Lower lobe of right lung (tissue), 2 donors: Measurements from ENCODE around the gene TAF1C. TPM values are rescaled to one million over a fixed set of nuclear protein-coding genes. Genes with fewer than 3 reads are reported as not detected.

Experiments
- ATAC-seq, 2 donors: fragments of 200-7000 bp; cut with Tn5 transposase; one replicate each; pipeline ENCODE4 v1.9.1; 2020 to 2022; ENCODE audit warnings: mild to moderate bottlenecking in 2 of 2, moderate library complexity in 2 of 2
- DNase-seq: peaks from one replicate; pipeline ENCODE4 v3.0.0-alpha.2; 2020
- H3K27ac ChIP-seq: fragments of 200-600 bp; one replicate; pipeline ENCODE4 v1.8.0; 2022
- H3K27me3 ChIP-seq: fragments of 200-600 bp; one replicate; pipeline ENCODE4 v1.8.0; 2022; ENCODE audit warnings: low read depth
- H3K36me3 ChIP-seq: fragments of 200-600 bp; one replicate; pipeline ENCODE4 v1.8.0; 2022; ENCODE audit warnings: mild to moderate bottlenecking
- H3K4me1 ChIP-seq: fragments of 200-600 bp; one replicate; pipeline ENCODE4 v1.8.0; 2022
- H3K4me3 ChIP-seq: fragments of 200-600 bp; one replicate; pipeline ENCODE4 v1.8.0; 2022; ENCODE audit warnings: mild to moderate bottlenecking
- H3K9me3 ChIP-seq: fragments of 200-600 bp; one replicate; pipeline ENCODE4 v1.8.0; 2022
- intact Hi-C: fragments of 100-400 bp; cut with DNase I; formaldehyde crosslinking; loops from one replicate; pipeline ENCODE4 v1.11.0; 2022
- total RNA-seq: library from RNA; stranded (reverse); fragmentation: NEBNext Ultra II Directional; extraction: Animal tissue kit (Norgen Biotek cat#: 25700); gene quantifications from one replicate; pipeline ENCODE4 v1.2.1, GENCODE V29; 2021
- TF ChIP-seq, protein P1 (sequence below): fragments of 200-600 bp; IDR thresholded peaks from one replicate; pipeline ENCODE4 v1.8.0; 2022; ENCODE audit warnings: antibody characterized with exemption, mild to moderate bottlenecking
- donor health status: DM: no; HTN: yes; CAD: no; lungs with severe emphysema.

The TAF1C gene
- total RNA-seq, 1 donor from 2014 or later: 60.6 TPM

DNA sequence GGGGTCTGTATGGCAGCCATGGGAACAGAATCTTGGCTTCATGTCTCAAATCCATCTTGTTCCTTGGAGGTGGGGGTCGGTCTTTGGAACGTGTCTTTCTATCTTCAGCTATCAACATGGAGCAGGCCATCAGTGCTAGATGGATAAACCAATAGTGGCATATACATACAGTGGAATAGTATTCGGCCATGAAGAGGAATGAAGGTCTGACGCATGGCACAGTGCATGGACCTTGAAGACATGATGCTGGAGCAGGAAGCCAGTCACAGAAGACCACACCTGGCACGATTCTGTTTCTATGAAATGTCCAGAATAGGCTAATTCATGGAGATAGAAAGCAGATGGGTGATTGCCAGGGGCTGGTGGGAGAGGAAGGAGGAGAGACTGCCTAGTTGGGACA lies 45.2 kb upstream of the TAF1C start:
- H3K36me3 ChIP-seq: no peaks in the 10 kb centered on the region
- peaks cover 6% of the 10 kb centered on the region for H3K4me1 ChIP-seq
- intact Hi-C loops: no loop called here
- H3K9me3 ChIP-seq: no peaks in the 10 kb centered on the region
- no peak overlapping the region for H3K4me3 ChIP-seq
- no peak for DNase-seq
- no peak for ATAC-seq
- H3K27me3 ChIP-seq: no peaks in the 10 kb centered on the region
- no peak overlapping the region for H3K27ac ChIP-seq
- TF ChIP-seq, protein P1, sequence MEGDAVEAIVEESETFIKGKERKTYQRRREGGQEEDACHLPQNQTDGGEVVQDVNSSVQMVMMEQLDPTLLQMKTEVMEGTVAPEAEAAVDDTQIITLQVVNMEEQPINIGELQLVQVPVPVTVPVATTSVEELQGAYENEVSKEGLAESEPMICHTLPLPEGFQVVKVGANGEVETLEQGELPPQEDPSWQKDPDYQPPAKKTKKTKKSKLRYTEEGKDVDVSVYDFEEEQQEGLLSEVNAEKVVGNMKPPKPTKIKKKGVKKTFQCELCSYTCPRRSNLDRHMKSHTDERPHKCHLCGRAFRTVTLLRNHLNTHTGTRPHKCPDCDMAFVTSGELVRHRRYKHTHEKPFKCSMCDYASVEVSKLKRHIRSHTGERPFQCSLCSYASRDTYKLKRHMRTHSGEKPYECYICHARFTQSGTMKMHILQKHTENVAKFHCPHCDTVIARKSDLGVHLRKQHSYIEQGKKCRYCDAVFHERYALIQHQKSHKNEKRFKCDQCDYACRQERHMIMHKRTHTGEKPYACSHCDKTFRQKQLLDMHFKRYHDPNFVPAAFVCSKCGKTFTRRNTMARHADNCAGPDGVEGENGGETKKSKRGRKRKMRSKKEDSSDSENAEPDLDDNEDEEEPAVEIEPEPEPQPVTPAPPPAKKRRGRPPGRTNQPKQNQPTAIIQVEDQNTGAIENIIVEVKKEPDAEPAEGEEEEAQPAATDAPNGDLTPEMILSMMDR: no peak

DNA sequence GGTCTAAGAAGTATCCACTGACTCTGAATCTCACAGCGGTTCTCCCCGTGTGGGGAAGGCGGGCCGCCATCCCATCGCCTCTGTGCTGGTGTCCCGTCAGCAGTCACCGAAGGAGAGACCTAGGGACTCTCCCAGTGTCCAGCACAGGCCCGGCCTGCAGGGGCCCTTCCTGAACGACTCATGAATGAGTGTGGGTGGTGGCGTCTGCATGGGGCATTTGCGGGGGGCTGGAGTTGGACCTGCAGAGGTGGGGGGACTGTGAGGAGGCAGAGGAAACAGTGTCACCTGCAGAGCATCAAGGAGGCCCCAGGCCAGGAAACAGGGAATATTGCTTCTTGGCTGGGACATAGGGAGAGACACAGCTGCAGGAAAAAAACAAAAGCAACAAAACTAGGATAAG lies 42.6 kb upstream of the TAF1C start:
- DNase-seq (no peak), ATAC-seq (no peak)
- Histone ChIP-seq H3K4me3 (no peak overlapping the region), H3K36me3 (no peaks in the 10 kb centered on the region), H3K4me1 (peaks cover 6% of the 10 kb centered on the region), H3K9me3 (no peaks in the 10 kb centered on the region), H3K27me3 (no peaks in the 10 kb centered on the region), H3K27ac (no peak overlapping the region)
- TF ChIP-seq, protein P1: no peak
- intact Hi-C loops: no loop called here

DNA sequence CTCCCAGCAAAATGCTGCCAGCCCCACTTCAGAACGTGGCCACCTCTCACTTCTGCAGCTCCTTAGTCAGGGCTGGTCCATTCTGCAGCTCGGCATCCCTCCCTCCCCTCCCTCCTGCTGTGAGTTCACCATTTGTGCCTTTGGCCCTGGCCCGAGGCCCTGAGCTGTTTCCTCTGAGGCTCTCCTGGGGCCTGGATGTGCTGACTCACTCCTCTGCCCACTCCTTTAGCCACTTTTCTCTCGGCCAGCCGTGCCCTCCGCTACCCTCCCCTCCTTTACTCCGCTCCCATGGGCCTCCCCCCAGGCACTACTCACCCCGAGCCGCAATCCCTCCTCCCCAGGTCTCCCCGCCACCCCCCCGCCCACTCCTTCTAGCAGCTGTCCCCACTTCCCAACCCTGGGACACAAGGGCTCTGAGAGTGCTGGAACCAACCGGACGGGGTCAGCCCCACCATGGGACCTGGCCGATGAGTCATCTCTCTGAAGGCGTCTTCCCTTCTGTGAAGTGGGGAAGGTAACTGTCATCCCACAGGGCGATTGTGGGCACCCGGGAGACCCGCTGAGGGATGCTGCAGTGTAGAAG lies 41.5 kb upstream of the TAF1C start:
- ATAC-seq (peak; percentile 77 to 84), DNase-seq (peak; percentile 58)
- Histone ChIP-seq H3K27ac (no peak overlapping the region), H3K36me3 (no peaks in the 10 kb centered on the region), H3K9me3 (no peaks in the 10 kb centered on the region), H3K4me1 (peaks cover 6% of the 10 kb centered on the region), H3K27me3 (no peaks in the 10 kb centered on the region), H3K4me3 (no peak overlapping the region)
- TF ChIP-seq, protein P1: no peak
- intact Hi-C loops: no loop called here

GRCh38 chr16:84227548-84227947 lies 40.7 kb upstream of the TAF1C start:
- Histone ChIP-seq H3K27me3 (no peaks in the 10 kb centered on the region), H3K4me1 (peaks cover 6% of the 10 kb centered on the region), H3K4me3 (no peak overlapping the region), H3K27ac (no peak overlapping the region), H3K9me3 (no peaks in the 10 kb centered on the region), H3K36me3 (no peaks in the 10 kb centered on the region)
- DNase-seq: no peak
- TF ChIP-seq, protein P1: no peak
- intact Hi-C loops: no loop called here
- no peak for ATAC-seq

DNA sequence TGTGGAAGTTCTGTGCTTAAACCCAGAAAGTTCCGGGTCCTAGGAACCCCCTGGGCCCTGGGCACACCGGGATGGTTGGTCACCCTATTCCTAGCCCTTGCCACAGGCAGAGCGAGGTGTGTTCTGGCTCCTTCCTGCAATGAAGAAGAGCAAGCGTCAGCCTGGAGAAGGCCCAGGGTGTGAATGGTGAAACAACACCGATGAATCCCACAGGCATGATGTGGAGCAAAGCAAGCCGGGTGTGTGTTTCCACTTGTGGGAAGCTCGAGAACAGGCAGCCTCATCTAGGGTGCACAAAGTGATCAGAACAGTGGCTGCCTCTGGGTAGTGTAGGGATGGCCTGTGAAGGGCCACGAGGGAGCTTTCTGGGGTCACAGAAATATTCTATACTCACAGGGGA lies 39.2 kb upstream of the TAF1C start:
- ATAC-seq (no peak), DNase-seq (no peak)
- H3K9me3 ChIP-seq: no peaks in the 10 kb centered on the region
- no peaks in the 10 kb centered on the region for H3K36me3 ChIP-seq
- no peak overlapping the region for H3K4me3 ChIP-seq
- TF ChIP-seq, protein P1: no peak
- no peak overlapping the region for H3K27ac ChIP-seq
- intact Hi-C loops: no loop called here
- no peaks in the 10 kb centered on the region for H3K27me3 ChIP-seq
- peaks cover 6% of the 10 kb centered on the region for H3K4me1 ChIP-seq

DNA sequence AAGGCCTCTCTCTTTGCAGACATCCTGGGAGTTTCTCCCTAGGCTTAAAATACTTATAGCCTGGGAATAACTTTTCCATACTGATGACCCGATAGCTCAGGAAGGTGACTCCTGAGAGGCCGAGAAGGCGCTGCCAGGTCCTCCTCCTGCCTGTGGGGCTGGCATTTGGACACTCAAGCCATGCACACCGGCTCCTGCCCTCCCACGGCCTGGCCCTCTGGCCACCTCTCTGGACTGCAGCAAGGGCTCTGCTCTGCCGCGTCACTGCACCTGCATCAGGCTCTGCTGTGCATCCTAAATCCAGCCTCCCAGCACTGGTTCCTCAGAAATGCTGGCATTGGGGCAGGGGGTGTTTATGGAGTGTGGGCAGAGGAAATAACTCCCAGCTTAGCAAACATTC lies 38.7 kb upstream of the TAF1C start:
- Histone ChIP-seq H3K36me3 (no peaks in the 10 kb centered on the region), H3K9me3 (no peaks in the 10 kb centered on the region), H3K27ac (no peak overlapping the region), H3K27me3 (no peaks in the 10 kb centered on the region), H3K4me3 (no peak overlapping the region), H3K4me1 (peaks cover 6% of the 10 kb centered on the region)
- DNase-seq (no peak), ATAC-seq (no peak)
- intact Hi-C loops: no loop called here
- TF ChIP-seq, protein P1: no peak
